GM21825 (cell line): ENCODE results near the gene EPN3.

ENCODE experiments used
- ATAC-seq: cut with Tn5 transposase; IDR thresholded peaks from one replicate; pipeline ENCODE4 v1.9.1; 2021; ENCODE audit warnings: mild to moderate bottlenecking, moderate library complexity; ENCODE audit not compliant: unreplicated experiment

EPN3 gene

GRCh38 chr17:50533720-50534148, 1.2 kb downstream of the EPN3 start:
- ATAC-seq = no peak

GRCh38 chr17:50534222-50534978, 1.9 kb downstream of the EPN3 start:
- no peak for ATAC-seq

GRCh38 chr17:50534979-50535326, 2.4 kb downstream of the EPN3 start:
- no peak for ATAC-seq

- no peak for ATAC-seq
Measured at GRCh38 chr17:50535407-50535806, 2.9 kb downstream of the EPN3 start.

GRCh38 chr17:50536683-50537646, 4.4 kb downstream of the EPN3 start:
- no peak for ATAC-seq

- ATAC-seq = no peak
Measured at GRCh38 chr17:50537721-50538548, 5.4 kb downstream of the EPN3 start.

- ATAC-seq = no peak
Measured at GRCh38 chr17:50538549-50539410, 6.2 kb downstream of the EPN3 start.

GRCh38 chr17:50539762-50540559, 7.4 kb downstream of the EPN3 start:
- no peak for ATAC-seq

- ATAC-seq = no peak
Measured at GRCh38 chr17:50540560-50541401, 8.2 kb downstream of the EPN3 start.

GRCh38 chr17:50541402-50541715, 8.8 kb downstream of the EPN3 start:
- no peak for ATAC-seq

- ATAC-seq = peak; percentile 84
Measured at GRCh38 chr17:50541716-50542688, 9.5 kb downstream of the EPN3 start.

GRCh38 chr17:50542795-50543774, 10.6 kb downstream of the EPN3 start:
- ATAC-seq = no peak

GRCh38 chr17:50544516-50544915, 12.0 kb downstream of the EPN3 start:
- no peak for ATAC-seq

- ATAC-seq = no peak
Measured at GRCh38 chr17:50545311-50545710, 12.8 kb downstream of the EPN3 start.

GRCh38 chr17:50546701-50547034, 14.1 kb downstream of the EPN3 start:
- ATAC-seq = no peak

- ATAC-seq = peak; percentile 55
Measured at GRCh38 chr17:50547035-50547735, 14.7 kb downstream of the EPN3 start, which contains the start of gene SPATA20. Gene SPATA20, plus strand, starts transcription at chr17:50547174. Its CDS starts 35 bp downstream, at chr17:50547209.
